Gastrocnemius medialis (tissue), 4 donors: ENCODE results near the gene FBXL14.

Source experiments
- CTCF ChIP-seq, 5 experiments: fragments of 450-650 bp in 3 of 5; fragments of 200-600 bp in 2 of 5; sonication (generic) in 2 of 5; IDR thresholded peaks in 4 of 5; conservative IDR thresholded peaks in 1 of 5; 1 replicate in 4 of 5; 2 replicates in 1 of 5; pipeline ENCODE4 v1.5.1; 2016 to 2019; ENCODE audit warnings: antibody characterized with exemption in 5 of 5, mild to moderate bottlenecking in 3 of 5, moderate library complexity in 3 of 5
- POLR2A ChIP-seq, 2 donors: fragments of 450-650 bp; IDR thresholded peaks; one replicate each; pipeline ENCODE4 v1.6.1; 2017; ENCODE audit warnings: antibody characterized with exemption in 2 of 2, mild to moderate bottlenecking in 2 of 2, moderate library complexity in 2 of 2

DNA sequence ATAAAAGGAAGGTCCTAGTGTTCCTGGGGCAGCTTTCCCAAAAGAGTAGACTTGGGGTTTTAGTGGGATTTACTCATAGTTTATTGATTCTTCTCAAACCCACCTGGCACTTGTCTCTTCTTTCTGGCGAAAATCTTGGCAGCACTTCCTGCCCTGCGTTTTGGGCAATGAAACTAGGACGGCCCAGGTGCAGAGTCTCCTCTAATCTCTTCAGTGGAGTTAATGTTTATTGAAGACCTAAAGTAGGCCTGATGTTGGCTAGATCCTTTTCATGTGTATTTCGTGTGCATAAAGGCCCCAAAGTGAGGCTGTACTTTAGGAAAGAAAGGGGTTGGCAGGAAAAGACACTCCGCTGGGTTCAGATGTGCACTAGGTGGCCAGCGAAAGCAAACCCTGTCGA is 39.8 kb upstream of the FBXL14 start:
- no peak for TF ChIP-seq POLR2A (IDR thresholded peaks at IDR 0.05)
- TF ChIP-seq CTCF (IDR thresholded peaks at IDR 0.05 in 4 of 5, conservative IDR thresholded peaks at IDR 0.05 in 1 of 5), result no peak
